Measurements from ENCODE around the gene EVC.

EVC gene

DNA sequence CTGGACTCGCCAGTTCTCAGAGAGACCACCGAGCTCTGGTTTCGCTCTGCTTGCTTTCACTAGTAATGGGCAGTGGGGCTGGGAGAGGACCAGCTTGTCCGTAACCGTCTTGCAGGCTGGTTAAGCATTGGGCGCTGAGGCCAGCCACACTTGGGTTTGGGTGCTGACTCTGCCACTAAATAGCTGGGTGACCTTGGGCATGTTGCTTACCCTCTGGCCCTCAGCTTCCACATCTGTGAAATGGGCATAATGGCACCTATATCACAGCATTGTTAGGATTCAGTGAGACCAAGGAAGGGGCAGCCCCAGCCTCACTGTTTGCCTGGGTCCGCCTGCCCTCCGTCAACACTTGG, 43.5 kb downstream of the EVC start:
- no peak for DNase-seq (ENCODE audit: low read depth in 4 of 4, low spot score in 1 of 4)

DNA sequence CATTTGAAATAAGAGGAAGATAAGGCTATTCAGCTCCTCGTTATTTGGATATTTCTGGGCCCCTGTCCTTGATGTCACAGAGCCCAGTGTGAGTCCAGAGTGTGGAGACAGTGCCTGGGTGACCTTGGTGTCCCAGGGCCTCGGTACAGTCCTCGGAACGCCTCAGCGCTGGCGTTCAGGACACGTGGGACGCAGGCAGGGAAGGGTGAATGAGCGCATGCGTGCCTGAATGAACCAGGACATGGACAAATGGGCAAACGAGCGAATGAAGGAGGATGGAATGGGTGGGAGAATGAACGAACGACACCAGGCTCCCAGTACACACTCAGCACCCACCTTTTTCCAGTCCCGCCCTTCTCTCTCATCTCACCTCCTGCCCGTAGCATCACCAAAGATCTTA, 44.2 kb downstream of the EVC start:
- no peak for DNase-seq (ENCODE audit: low read depth in 4 of 4, low spot score in 1 of 4)

DNA sequence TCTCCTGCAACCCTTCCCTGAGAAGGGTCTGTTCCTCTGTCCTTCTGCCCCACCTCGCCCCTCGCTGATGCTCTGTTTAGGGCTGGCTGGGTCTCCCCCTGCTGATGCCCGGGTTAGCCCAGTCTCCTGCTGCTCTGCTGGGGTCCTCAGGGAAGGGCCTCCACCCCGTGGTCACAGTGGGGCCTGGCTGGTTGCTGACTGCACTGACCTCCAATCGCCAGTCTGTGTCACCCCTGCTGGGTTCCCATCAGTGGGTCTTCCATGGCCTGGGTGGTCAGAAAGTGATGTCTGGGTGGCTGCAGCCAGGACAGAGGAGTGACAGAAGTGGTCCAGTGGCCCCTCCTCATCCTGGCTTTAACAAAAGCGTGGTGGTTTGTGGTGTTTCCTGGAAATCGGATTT, 44.7 kb downstream of the EVC start:
- no peak for DNase-seq (ENCODE audit: low read depth in 4 of 4, low spot score in 1 of 4)

DNA sequence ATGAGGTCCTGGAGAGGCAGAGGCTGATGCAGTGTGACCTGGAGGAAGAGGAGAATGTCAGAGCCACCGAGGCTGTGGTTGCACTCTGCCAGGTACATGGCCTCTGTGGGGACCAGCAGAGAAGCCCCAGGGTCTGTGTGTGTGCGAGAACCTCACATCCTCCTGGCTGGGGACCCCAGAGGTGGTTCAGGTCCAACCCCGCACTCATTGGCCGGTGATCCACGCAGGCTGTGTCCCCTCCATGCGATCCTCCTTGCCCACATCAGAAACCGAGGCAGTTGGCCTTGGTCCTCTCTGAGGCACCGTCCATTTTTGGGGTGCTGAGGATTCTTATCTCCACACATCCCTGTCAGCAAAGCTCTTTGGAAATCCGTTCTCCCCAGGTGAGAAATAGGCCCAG, 45.3 kb downstream of the EVC start:
- DNase-seq (ENCODE audit: low read depth in 4 of 4, low spot score in 1 of 4): no peak

DNA sequence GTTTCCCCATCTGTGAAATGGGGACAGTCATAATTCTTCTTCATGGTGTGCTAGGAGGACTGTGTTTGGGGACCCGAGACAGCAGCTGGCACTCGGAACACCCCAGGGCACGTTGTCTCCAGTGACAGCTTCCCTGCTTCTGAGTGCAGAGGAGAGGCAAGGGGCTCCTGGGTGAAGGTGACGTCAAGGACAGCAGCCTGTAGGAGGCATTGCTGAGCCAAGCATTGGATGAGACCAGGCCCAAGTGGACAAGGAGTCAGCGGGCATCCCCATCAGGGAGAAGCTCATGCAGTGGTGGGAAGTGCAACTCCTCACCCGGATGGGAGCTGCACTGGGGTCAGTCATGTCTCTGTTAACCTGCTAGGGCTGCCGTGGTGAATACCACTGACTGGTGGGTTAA, 46.1 kb downstream of the EVC start:
- no peak for DNase-seq (ENCODE audit: low read depth in 4 of 4, low spot score in 1 of 4)

DNA sequence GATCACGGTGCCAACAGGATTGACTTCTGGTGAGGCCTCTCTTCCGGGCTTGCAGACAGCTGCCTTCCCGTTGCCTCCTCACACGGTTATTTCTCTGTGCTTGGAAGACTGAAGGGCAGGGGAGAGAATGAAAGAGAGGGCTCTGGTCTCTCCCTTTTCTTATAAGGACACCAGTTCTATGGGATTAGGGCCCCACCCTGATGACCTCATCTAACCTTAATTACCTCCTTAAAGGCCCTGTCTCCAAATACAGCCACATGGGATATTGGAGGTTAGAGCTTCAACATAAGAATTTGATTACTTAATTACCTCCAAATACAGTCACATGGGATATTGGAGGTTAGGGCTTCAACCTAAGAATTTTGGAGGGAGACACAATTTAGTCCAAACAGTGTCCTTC, 46.5 kb downstream of the EVC start:
- DNase-seq (ENCODE audit: low read depth in 4 of 4, low spot score in 1 of 4): no peak

DNA sequence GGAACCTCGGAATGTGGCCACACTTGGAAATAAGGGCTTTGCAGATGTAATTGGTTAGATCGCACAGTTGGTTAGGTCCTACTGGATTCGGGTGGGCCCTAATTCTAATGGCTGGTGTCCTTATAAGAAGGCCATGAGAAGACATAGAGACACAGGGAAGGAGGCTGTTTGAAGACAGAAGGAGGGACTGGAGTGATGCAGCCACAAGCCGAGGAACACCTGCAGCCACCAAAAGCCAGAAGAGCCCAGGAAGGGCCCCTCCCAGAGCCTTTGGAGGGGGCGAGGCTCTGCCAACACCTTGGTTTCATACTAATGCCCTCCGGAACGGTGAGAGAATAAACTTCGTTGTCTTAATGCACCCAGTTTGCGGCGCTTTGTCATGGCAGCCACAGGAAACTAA, 47.0 kb downstream of the EVC start:
- no peak for DNase-seq (ENCODE audit: low read depth in 4 of 4, low spot score in 1 of 4)

DNA sequence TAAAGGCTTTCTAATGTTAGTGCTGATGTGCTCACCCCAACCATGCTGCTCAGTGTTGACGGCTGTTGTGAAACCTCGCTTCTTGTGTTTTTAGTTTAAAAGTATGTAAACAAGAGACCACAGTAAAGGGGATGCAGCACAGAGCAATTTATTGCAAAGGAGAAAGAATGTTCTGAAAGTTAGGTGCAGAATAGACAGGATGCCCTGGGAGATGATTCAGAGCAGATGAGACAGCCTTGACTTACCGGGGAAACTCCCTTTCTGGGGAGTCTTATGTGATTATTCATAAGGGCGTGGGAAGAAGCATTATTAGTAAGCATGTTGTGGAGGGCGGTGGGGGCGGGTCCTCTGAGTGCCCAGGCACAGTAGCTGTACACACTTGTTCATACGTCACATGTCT, 47.7 kb downstream of the EVC start:
- DNase-seq (ENCODE audit: low read depth in 4 of 4, low spot score in 1 of 4): peak; percentile 7 to 49 (median 30)

DNA sequence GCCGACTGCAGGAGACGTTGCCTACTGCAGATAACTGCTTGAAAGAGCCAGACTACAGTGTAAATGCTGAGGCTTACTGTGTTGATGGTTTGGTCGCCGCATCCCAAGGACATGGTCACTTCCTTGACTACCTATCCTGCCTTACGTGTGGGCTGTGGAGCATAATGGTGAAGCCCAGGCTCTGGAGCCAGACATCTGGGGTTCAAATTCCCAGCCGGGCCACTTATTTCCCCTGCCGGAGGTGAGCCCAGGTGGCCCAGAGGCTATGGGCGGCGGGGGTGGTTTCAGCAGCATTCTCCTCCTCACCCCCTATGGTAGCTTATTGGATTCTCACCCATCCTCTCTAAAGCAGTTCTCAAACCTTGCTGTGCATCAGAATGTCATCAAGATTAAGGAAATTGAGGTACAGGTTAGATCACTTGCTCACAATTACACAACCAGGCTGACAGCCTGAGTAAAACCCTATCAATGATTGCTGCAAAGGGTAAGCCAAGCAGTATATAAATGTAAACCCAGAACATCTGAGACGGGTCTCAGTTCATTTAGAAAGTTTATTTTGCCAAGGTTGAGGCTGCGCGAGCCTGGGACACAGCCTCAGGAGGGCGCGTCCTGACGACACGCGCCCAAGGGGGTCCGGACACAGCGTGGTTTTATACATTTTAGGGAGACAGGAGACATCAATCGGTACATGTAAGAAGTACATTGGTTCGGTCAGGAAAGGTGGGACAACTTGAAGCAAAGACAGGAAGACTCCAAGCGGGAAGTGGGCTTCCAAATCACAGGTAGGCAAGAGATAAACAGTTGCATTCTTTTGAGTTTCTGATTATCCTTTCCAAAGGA, 48.5 kb downstream of the EVC start:
- no peak for DNase-seq (ENCODE audit: low read depth in 4 of 4, low spot score in 1 of 4)

DNA sequence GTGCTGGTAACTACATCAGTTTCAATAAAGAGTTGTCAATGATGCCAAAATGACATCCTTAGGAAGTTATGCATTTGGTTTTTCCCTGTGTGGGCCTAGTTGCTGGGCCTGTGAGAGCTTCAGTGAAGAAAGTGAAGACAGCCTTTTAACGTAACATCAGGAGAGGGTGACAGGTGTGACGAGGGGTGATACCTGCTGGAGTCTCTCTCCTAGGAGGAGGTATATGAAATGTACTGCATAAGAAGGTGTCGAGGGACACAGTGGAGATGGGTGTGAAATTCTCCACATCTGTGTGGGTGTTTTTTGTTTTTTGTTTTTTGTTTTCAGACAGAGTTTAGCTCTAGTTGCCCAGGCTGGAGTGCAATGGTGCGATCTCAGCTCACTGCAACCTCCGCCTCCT, 49.2 kb downstream of the EVC start:
- DNase-seq (ENCODE audit: low read depth in 4 of 4, low spot score in 1 of 4): no peak

DNA sequence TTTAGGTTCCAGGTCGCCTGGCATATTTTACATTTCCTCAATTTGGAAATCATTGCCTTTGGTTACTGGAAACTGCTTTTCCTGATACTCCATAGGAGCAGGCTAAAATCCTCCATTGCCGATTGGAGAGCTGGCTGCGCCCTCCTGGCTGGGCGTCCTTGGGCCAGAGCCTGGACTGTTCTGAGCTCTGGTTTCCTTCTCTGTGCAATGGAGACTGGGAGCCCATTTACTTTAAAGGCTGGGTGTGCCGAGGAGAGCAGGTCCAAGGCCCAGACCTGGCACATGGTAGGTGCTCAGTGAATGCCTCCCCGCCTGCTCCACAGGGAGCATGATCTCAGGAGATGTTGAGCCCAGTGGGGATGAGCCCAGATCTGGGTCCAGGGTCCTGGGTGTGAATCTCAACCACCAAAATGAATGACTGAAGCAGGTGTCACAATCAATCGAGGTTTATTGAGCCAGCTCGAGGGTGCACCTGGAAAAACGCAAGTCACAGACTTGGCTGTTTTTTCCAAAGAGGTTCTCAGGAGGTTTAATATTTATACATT, 50.0 kb downstream of the EVC start:
- no peak for DNase-seq (ENCODE audit: low read depth in 4 of 4, low spot score in 1 of 4)

DNA sequence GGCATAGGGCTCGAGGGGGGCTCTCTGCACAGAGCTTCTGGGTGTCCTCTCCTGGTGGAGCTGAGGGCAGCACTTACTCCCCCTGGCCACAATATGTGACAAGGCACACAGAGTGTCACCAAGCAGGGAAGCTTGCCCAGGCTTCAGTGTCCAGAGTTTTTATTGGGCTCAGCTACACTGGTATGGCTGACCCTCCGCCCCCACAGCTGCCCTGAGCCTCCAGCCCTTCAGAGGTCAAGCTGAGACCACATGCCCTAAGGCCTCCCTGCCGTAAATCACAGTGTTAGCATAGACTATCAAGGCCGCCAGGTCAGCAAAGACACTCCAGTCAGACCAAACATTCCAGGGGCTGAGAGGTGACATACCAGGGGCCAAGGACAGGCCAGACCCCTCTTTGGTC, 59.0 kb downstream of the EVC start:
- DNase-seq (ENCODE audit: low read depth in 4 of 4, low spot score in 1 of 4): no peak

DNA sequence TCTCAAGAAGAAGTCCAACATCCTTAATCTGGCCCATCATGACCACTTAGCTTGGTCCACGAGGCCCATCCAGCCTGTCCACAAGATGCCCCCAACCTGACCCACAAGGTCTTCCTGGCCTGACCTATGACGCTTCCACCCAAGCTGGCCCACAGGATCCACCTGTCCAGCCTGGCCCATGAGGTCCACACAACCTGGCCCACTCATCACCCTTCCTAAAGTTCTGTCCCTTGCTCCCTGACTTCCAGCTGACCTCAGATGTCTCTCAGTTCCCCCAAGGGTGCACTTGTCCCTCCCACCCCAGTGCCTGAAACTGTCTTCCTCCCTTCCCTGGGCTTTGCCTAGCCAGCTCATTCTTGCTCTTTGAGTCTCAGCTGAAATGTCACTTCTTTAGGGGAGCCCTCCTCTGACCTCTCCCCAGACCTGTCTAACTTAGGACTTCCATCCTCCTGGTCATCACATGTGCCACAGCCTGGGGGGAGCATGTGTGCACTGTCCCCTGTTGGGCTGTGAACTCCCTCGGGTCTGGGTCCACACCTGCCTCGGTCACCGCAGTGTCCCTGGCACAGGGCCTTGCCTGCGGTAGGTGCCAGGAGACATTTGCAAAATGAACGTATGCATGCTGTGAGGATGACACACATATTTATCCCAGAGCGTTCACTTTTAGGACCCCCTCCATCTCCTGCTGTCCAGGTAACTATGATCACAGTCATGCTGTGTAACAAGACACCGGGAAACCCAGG, 61.7 kb downstream of the EVC start:
- DNase-seq (ENCODE audit: low read depth in 4 of 4, low spot score in 1 of 4): no peak

DNA sequence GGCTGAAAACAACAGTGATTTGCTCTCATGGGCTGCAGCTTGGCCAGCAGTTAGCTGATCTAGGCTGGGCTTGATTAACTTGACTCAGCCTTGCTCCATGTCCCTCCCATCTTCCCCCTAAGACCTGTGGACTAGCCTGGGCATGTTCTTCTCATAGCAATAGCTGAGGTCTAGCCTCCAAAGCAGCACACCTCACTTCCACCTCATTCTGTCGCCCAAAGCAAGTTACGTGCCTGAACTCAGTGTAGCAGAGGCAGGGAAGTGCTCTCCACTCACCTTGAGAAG, 62.2 kb downstream of the EVC start:
- no peak for DNase-seq (ENCODE audit: low read depth in 4 of 4, low spot score in 1 of 4)

DNA sequence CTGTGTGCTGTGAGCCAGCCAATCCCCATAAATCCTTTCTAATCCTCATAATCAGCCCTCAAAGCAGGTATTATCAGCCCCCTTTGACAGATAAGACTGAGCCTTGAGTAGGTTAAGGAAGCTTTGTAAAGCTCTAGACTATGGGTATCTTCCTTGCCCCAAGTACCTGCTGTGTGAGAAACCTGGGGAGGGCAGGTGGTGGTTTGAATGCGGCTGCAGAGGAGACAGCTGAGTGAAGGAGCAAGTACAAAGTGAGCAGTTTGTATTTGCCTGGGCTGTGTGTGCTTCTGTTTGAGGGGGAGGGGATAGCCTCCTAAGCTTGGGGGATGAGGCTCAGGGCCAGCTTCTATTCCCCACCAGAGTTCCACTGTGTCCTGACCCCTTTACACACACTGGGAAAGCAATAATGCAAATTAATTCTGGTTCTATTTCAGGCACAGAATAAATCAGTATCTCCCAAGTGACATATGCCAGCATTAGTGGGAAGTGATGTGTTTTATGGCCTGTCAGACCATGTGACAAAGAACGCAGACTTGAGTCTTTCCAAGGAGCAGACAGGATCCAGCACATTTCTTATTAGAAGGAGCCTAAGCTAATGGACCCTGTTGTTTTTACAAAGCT, 63.5 kb downstream of the EVC start:
- no peak for DNase-seq (ENCODE audit: low read depth in 4 of 4, low spot score in 1 of 4)

DNA sequence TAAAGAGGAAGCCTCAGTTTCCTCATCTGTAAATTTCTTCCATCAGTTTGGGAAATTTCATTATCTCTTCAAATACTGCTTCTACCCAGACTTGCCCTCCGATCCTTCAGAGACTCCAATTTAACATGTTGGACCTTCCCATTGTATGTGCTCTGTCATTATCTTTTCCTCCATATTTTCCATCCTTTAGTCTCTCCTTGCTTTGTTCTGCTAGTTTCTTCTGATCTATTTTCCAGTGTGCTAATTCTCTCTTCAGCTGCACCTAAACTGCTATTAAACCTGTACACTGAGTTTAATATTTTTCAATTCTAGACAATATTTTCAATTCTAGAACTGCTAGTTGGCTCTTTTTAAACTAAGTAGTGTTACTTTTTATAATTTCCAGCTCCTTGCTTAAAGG, 65.5 kb downstream of the EVC start:
- DNase-seq (ENCODE audit: low read depth in 4 of 4, low spot score in 1 of 4): no peak

DNA sequence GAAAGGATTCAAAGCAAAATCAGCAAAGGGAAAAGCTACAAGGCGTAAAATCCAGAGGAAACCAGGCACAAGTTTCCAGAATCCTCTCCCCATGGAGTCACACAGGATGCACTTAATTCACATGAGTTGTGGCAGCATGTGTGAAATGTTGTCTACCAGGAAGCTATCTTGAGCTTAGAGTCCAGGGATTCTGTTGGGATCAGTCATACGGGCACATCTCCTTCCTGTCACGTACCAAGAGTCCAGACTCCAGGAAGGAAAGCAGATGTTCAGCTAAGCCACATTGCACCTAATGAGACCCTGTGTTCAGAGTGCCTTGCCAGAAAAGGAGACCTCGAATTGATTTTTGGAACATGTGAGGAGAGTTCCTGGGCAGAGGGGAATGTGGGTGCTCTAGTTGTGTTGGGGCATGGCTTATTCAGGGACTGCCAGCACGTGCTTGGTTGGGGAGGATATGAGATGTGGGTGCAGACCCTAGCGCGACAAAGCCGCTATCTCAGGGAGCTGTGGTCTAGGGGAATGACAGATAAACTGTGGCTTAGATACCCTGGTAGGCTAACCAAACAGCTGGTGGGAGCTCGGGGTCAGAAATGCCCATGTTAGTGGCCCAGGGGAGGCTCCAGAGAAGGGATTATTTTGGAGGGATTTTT, 70.0 kb downstream of the EVC start:
- no peak for DNase-seq (ENCODE audit: low read depth in 4 of 4, low spot score in 1 of 4)

DNA sequence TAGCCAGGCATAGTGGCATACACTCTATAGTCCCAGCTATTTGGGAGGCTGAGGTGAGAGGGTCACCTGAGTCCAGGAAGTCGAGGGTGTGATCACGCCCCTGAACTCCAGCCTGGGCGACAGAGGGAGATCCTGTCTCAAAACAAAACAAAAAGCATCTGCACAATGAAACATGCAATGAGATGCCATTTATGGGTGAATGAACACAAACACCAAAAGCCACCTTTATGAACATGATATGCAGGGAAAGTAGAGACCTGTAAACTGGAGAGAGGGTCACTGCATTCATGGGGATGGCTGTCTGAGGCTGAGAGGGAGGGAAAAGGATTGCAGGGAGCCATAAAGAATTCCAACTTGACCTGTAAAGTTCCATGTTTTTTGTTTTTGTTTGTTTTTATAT, 70.7 kb downstream of the EVC start:
- DNase-seq (ENCODE audit: low read depth in 4 of 4, low spot score in 1 of 4): no peak

DNA sequence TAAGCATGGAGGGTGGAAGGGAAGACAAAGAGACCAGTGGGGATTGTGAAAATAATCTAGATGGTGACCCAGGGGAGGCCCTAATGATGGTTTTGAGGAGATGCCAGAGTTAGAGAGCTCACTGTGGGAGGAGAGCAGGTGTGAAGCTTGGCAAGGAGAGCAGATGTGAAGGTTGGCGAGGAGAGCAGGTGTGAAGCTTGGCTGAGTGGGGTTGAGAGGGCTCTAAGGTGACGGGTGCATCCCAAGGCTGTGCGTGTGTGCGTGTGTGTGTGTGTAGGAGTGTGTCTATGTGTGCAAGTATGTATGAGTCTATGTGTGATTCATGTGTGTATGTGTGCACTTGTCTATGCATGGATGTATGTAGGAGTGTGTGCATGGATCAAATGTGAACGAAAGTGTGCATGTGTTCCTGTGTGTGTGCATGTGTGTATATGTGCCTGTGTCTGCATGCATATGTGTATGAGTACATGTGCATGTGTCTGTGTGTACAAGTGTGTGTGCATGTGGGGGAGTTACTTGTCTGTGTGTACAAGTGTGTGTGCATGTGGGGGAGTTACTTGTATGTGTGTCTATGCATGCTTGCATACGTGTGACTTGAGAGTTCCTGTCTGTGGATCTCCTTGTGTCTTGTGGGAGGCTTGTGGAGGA, 72.0 kb downstream of the EVC start:
- DNase-seq (ENCODE audit: low read depth in 4 of 4, low spot score in 1 of 4): no peak

DNA sequence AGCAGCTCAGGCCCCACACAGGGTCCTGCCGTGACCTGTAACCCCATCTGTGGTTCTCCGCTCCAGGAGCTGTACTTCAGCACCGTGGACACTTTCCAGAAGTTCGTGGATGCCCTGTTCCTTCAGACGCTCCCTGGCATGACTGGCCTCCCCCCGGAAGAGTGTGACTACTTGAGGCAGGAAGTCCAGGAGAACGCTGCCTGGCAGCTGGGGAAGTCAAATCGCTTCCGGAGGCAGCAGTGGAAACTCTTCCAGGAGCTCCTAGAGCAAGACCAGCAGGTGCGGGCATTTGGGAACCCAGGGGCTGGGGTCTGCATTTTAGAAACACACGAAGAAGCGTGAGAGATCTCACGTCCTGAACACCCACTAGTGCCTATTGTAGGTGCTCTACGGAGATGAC, 72.5 kb downstream of the EVC start:
- DNase-seq (ENCODE audit: low read depth in 4 of 4, low spot score in 1 of 4): no peak

DNA sequence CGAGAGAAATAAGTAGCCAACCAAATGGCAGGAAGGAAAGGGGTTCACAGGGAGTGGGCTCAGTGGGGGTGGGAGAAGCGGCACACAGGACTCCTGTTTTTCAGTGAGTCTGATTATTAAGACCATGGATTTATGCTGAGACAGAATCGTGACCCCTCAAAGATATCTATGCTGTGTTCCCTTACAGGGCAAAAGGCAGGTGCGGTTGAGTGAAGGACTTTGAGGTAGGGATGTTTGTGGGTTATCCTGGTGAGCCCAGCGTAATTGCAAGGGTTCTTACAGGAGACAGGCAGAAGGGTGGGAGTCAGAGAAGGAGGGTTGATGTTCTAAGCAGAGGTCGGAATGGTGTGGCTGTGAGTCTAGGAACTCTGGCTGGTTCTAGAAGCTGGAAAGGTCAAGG, 73.0 kb downstream of the EVC start:
- DNase-seq (ENCODE audit: low read depth in 4 of 4, low spot score in 1 of 4): no peak
